ENCODE results near the gene HPSE2.

HPSE2 gene

DNA sequence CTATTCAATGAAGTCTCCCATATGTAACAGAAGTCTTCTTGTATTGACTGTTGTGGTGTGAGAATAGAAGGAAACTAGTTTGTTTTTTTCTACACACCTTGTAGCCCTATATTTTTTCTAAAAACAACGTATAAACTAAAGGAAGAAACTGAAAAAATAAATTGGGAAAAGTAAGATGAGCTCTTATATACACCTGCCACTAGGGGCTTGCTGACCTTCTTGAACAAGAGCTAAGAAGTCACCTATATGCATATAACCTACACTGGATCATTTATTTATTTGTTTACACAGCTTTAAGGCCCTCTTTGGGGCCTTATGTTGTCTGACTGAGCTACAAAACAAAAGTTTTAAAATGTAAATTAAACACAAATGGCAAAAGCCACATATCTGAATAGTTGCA, 383.0 kb downstream of the HPSE2 start:
- DNase-seq (ENCODE audit: low read depth in 1 of 2, low spot score in 1 of 2): no peak

DNA sequence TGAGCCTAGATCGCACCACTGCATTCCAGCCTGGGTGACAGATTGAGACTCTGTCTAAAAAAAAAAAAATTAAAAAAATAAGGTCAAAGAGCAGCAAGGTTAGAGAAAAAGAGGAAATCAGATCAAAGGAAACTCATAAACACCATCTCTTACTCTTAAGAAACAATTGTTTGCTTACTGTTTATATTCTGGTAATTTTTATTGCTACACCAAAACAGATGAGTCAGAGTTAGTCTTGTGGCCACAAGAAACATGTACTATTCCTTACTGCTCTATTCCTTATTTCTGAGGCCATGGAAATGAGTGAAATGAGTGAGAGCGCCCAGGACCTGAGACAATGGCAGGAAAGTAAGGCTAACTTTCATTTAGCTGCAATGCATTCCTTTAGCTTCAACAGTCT, 387.3 kb downstream of the HPSE2 start:
- no peak for DNase-seq (ENCODE audit: low read depth in 1 of 2, low spot score in 1 of 2)

GRCh38 chr10:98846787-98847186, 388.9 kb downstream of the HPSE2 start:
- no peak for DNase-seq (ENCODE audit: low read depth in 1 of 2, low spot score in 1 of 2)

- no peak for DNase-seq (ENCODE audit: low read depth in 1 of 2, low spot score in 1 of 2)
Measured at GRCh38 chr10:98833542-98833941, 402.1 kb downstream of the HPSE2 start.

- DNase-seq (ENCODE audit: low read depth in 1 of 2, low spot score in 1 of 2): no peak
Measured at GRCh38 chr10:98832738-98833137, 402.9 kb downstream of the HPSE2 start.

DNA sequence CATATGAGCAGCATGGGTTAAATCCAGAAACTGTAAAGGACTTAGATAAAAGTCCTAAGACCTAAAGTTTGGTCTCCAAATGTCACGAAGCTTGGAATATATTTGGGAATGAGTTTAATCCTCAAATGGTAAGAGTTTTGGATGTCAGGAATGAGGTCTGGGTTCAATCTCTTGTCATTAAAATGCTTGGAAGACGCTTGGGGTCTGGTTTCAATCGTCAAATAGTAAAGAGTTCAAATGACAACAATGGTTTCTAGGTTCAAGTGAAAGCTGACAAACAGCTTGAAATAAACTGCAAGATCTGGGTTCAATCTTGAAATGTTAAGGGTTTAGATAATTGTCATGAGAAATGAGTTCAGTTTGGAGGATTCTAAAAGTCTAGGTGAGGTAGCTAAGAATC, 403.5 kb downstream of the HPSE2 start:
- no peak for DNase-seq (ENCODE audit: low read depth in 1 of 2, low spot score in 1 of 2)

DNA sequence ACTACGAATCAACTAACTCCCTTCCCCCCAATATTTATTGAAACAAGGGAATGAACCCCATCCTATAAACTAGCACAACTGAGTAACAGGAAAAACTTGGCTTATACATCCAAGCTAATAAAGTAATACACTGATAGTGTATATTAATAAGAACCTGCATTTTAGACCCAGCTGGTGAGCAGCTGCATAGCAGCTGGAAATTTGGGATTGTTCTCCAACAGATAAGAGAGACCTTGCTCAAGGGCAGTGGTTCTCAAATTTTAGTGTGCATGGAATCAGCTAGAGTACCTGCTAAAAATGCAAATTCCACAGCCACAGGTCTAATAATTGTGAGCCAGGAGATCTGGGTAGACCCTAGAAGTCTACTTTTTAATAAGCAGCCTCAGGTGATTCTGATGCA, 404.3 kb downstream of the HPSE2 start:
- no peak for DNase-seq (ENCODE audit: low read depth in 1 of 2, low spot score in 1 of 2)

GRCh38 chr10:98825741-98826140, 409.9 kb downstream of the HPSE2 start:
- no peak for DNase-seq (ENCODE audit: low read depth in 1 of 2, low spot score in 1 of 2)

- DNase-seq (ENCODE audit: low read depth in 1 of 2, low spot score in 1 of 2): no peak
Measured at GRCh38 chr10:98817396-98817795, 418.3 kb downstream of the HPSE2 start.

DNA sequence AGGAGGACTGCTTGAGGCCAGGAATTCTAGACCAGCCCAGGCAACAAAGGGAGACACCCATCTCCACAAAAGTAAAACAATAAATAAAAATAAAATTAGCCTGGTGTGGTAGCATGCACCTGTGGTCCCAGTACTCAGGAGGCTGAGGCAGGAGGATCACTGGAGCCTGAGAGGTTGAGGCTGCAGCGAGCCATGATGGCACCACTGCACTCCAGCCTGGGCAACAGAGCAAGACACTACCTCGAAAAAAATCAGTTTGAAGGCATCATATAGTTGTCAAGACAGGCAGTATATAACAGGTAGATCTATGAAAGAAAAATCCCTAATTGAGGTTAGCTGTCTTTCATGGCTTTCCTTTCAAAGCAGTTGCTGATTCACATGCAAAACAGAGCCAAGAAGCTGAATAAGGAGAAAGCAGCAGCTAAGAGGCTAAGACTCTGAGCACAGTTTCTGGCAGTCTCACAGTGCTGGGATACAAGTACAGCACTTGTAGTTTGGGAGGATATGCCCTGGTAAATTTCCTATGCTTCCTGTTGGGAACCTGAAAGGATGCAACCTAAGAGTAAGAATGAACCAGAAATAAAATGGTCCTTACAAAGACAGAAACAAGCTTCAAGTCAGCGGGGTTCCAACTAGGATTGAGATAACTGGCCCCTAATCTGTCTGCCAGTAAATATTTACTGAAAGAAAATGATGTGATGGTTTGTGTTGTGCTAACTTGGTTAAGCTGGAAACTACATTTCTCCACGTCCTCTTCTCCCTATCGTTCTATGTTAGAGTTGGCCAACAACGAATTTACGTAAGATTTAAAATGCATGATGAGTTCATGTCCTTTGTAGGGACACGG, 420.4 kb downstream of the HPSE2 start:
- no peak for DNase-seq (ENCODE audit: low read depth in 1 of 2, low spot score in 1 of 2)

DNA sequence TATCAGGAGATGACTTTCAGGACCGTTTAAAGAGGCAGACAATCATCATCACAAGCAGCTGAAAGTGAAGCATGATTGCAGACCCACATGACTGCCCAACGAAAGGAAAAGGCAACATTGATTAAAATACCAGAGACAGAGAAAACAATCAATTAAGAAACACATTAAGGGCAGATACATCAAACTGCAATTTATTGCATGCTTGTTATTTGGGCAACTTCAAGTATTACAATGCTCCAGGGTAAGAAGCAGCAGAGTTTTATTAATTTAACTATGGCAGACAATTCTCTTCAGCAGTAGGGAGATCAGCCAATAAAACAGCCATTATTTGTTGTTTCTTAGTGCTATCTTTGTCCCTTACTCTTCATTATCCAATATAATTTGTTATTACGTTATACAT, 421.2 kb downstream of the HPSE2 start:
- DNase-seq (ENCODE audit: low read depth in 1 of 2, low spot score in 1 of 2): no peak

DNA sequence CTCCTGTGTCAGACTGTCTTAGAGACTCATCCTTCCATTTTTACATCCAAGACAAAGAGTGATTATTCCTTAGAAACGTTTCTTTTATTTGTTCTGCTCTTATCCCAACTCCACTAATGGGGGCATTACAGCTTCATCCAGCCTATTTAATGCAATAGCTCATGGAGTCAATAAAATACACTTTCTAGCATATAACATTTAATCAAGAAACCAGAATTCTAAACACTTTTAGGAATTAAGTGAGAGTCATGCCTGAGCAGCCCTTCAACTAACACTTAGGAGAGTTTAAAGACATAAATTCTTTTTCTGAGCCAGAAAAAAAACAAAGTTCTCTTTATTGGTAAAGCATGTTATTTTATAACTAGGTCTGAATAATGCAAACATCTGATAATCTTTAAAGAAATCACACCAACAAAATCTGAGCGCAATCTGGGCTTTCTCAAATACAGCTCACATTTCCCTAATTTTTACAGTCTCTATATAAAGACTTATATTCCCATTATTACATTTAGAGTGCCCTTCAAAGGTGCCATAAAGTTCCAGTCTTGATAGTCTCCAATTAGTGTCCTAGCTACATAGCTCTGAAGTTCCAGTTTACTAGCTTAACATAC, 427.3 kb downstream of the HPSE2 start:
- DNase-seq (ENCODE audit: low read depth in 1 of 2, low spot score in 1 of 2): no peak

GRCh38 chr10:98800263-98800662, 435.4 kb downstream of the HPSE2 start:
- DNase-seq (ENCODE audit: low read depth in 1 of 2, low spot score in 1 of 2): no peak

- DNase-seq (ENCODE audit: low read depth in 1 of 2, low spot score in 1 of 2): no peak
Measured at GRCh38 chr10:98795467-98795866, 440.2 kb downstream of the HPSE2 start.

DNA sequence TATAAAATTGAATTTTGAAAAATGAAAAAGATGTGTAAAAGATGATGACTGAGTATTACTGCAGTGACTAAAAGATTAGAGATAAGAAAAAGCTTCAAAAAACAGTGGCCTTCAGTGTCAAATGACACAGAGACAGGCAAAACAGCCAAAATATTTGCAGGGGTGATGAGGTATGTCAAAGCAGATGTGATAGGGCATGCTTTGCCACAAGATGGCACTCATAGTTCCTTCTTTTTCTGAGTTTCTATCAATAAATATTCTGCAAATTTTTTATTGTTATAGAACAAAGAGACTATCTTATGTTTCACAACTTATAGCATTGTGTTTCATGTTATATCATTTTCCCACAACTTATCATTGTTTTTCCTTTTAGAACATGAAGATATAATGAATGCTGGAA, 444.8 kb downstream of the HPSE2 start:
- DNase-seq (ENCODE audit: low read depth in 1 of 2, low spot score in 1 of 2): no peak

- no peak for DNase-seq (ENCODE audit: low read depth in 1 of 2, low spot score in 1 of 2)
Measured at GRCh38 chr10:98778277-98778759, 457.3 kb downstream of the HPSE2 start.

DNA sequence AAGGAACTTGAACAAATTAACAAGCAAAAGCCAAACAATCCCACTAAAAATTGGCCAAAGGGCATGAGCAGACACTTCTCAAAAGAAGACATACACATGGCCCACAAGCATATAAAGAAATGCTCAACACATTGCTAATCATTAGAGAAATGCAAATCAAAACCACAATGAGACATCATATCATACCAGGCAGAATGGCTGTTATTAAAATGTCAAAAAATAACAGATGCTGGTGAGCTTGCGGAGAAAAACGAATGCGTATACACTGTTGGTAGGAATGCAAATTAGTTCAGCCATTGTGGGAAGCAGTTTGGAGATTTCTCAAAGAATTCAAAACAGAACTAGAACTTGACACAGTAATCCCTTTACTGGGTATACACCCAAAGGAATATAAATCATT, 477.2 kb downstream of the HPSE2 start:
- DNase-seq (ENCODE audit: low read depth in 1 of 2, low spot score in 1 of 2): no peak

DNA sequence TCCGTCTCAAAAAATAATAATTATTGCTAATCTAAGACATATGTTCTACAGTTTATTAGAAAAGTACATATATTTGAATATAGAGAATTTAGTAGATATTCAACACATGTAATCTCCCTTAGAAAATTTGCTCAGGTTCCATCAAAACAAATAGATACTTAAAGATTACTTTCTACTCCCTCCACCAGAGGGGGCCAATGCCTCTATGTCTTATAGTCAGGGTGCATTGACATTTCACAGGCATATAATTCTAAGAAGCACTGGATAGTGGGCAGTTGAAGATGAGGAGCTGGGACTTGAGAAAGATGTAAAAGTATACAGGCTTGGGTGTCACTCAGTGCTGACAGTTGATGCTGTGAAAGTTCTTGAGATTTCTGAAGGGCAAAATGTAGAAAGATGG, 487.4 kb downstream of the HPSE2 start:
- no peak for DNase-seq (ENCODE audit: low read depth in 1 of 2, low spot score in 1 of 2)

DNA sequence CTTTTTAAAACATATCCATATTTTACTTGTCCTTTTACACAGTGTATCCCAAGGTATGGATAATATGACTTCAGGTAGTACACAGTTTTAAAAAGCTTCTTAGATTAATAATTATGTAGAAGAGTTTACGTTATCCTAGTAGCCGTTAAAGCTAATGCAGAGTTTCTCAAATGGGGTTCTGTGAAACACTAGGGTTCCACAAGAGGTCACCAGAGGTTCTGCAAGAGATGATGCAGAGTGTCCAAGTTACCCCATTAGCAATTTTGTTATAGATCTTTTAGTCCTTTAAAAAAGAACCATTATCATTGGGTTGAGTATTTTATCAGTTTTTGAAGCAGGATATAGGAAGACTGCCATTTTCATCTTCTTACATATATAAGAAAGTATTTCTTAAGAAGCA, 490.0 kb downstream of the HPSE2 start:
- no peak for DNase-seq (ENCODE audit: low read depth in 1 of 2, low spot score in 1 of 2)

- DNase-seq (ENCODE audit: low read depth in 1 of 2, low spot score in 1 of 2): no peak
Measured at GRCh38 chr10:98720551-98720950, 515.1 kb downstream of the HPSE2 start.

- DNase-seq (ENCODE audit: low read depth in 1 of 2, low spot score in 1 of 2): no peak
Measured at GRCh38 chr10:98713586-98713985, 522.1 kb downstream of the HPSE2 start.

DNA sequence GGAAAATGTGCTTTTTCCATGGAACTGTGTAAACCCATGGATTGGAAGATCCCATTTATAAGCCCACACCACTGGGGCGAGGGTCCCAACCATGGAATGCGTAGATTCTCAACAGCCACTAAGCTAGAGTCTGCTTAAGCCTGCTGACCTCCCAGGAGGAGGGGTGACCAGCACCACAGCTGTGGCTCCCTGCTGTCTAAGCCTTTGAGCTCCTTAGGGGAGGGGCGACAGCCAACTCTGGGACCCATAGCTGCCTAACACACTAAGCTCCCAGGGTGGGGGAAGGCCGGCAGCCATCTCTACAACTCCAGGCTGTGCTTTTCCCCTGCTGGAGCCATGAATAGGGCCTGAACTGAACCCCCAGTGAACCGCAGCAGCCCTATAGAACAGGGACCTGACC, 539.1 kb downstream of the HPSE2 start:
- DNase-seq (ENCODE audit: low read depth in 1 of 2, low spot score in 1 of 2): no peak

DNA sequence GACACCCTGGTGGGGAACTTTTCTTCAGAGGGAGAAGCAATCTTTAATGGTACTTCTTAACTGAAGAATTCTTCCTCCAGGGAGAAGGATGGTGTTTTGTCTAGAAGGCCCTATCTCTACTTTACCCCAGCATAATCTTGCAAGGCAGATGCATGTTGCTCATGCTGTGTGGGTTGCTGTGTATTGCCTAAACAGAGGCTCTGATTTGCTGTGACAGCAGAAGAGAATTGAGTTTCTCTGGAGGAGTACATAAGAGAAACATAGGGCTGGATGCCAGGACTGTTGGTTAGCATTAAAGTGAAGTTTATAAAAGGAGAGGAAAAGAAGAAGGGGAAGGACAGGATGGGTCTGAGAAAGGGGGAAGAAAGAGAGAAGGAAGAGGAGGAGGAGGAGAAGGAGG, 540.8 kb downstream of the HPSE2 start:
- DNase-seq (ENCODE audit: low read depth in 1 of 2, low spot score in 1 of 2): no peak

Measured in activated CD4-positive, alpha-beta T cell treated with anti-CD3 and anti-CD28 coated beads, Interleukin-2, amount 50 U/mL, for 24 hours (primary cell).